ENCODE measurements around the gene PYGO1.

Gene PYGO1

DNA sequence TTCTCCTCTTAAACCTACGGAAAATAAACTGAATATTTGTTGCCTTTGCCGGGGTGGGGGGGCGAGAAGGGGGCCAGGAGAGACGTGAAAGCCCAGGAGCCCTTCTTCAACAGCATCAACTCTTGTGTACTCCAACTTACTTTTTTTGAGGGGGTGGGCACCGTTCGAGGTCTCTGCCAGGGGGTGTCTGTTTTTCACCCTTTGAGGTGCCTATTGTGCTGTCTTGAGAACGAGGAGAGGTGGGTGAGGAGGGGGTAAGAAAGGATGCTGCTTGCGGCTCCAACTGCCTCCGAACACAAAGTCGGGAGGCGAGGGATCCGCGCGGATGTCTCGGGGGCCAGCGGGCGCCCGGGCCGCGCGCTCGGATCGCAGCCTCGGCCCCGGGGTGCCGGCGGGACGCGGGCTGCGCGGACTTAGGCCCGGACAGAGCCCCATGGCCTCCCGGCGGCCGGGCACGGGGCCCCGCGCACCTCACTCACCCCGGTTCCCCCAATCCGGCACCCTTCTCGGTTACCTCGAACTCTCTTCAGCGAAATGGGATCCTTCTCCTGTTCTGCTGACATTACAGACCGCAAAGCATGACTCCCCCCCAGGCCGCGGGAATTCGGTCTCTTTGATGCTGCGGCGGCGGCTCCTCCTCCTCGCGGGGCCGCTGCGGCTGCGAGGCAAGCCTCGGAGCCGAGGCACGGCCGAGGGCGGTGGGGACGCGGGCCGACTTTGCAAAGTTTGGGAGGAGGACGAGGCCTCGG lies 650 bp downstream of the PYGO1 start:
- H3K27me3 ChIP-seq (ENCODE audit: insufficient read depth, poor library complexity, severe bottlenecking): peaks cover 43% of the 10 kb centered on the region
- peak overlapping the region; percentile 31 for H3K4me3 ChIP-seq (replicated peaks; ENCODE audit: insufficient read depth, low read length)
- peak in 1 of 2 experiments; percentile 4 for DNase-seq (ENCODE audit: low read depth in 1 of 2, low spot score in 1 of 2)
- no peak overlapping the region for H3K27ac ChIP-seq (replicated peaks)
- TF ChIP-seq CTCF (IDR thresholded peaks at IDR 0.05; ENCODE audit: insufficient read depth, low read length): no peak
- TF ChIP-seq POLR2AphosphoS5 (IDR thresholded peaks at IDR 0.05; ENCODE audit: low read depth): no peak
- no peak for TF ChIP-seq SPI1 (IDR thresholded peaks at IDR 0.05; ENCODE audit: borderline replicate concordance, low read depth)
- no peak for TF ChIP-seq REST (IDR thresholded peaks at IDR 0.05; ENCODE audit: insufficient replicate concordance, low read depth)
- TF ChIP-seq GABPA (IDR thresholded peaks at IDR 0.05; ENCODE audit: low read depth): no peak

DNA sequence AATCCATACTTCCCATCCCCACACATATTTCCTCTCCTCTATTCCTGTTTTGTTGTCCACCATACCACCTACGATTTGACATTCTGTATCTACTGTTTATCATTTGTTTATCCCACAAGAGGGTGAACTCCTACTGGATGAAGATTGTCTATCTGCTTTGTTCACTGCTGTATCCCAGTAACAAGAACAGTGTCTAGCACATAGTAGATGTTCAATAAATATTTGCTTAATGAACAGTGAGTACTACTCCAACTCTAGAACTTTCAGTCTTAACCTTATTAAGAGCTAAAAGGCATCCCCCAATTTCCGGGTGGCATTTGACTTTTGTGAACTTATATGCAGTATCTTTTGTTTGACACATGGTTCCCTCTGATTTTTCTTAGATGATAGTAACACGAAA lies 1.3 kb downstream of the PYGO1 start:
- TF ChIP-seq POLR2AphosphoS5 (IDR thresholded peaks at IDR 0.05; ENCODE audit: low read depth) (no peak), SPI1 (IDR thresholded peaks at IDR 0.05; ENCODE audit: borderline replicate concordance, low read depth) (no peak)
- peaks cover 43% of the 10 kb centered on the region for H3K27me3 ChIP-seq (ENCODE audit: insufficient read depth, poor library complexity, severe bottlenecking)
- no peak for DNase-seq (ENCODE audit: low read depth in 1 of 2, low spot score in 1 of 2)
- no peak overlapping the region for H3K4me3 ChIP-seq (replicated peaks; ENCODE audit: insufficient read depth, low read length)
- no peak overlapping the region for H3K27ac ChIP-seq (replicated peaks)

DNA sequence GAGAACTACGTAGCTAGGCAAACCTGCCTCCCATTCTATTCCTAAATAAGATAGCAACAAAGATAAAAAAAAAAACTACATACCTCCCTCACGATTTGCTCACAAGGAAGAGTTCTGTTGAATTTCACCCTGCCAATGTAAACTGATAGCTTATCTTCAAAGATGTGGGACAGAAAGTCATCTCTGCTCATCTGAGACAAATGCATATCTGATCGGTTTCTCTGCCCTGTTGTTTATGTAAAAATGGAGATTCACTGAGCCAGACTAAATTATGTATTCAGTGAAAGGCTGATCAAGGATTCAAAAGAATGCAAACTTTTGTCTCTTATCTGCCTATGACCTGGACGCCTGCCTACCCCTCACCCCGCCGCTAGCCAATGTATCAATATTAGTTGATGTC lies 11.2 kb downstream of the PYGO1 start:
- no peak overlapping the region for H3K4me3 ChIP-seq (replicated peaks; ENCODE audit: insufficient read depth, low read length)
- no peak for DNase-seq (ENCODE audit: low read depth in 1 of 2, low spot score in 1 of 2)
- TF ChIP-seq POLR2AphosphoS5 (IDR thresholded peaks at IDR 0.05; ENCODE audit: low read depth): no peak
- no peak for TF ChIP-seq REST (IDR thresholded peaks at IDR 0.05; ENCODE audit: insufficient replicate concordance, low read depth)
- no peak for TF ChIP-seq CTCF (IDR thresholded peaks at IDR 0.05; ENCODE audit: insufficient read depth, low read length)
- no peak for TF ChIP-seq SPI1 (IDR thresholded peaks at IDR 0.05; ENCODE audit: borderline replicate concordance, low read depth)
- no peak for TF ChIP-seq GABPA (IDR thresholded peaks at IDR 0.05; ENCODE audit: low read depth)
- peaks cover 5% of the 10 kb centered on the region for H3K27me3 ChIP-seq (ENCODE audit: insufficient read depth, poor library complexity, severe bottlenecking)
- no peak overlapping the region for H3K27ac ChIP-seq (replicated peaks)

GRCh38 chr15:55574096-55574495 lies 14.0 kb downstream of the PYGO1 start:
- Histone ChIP-seq H3K4me3 (replicated peaks; ENCODE audit: insufficient read depth, low read length) (no peak overlapping the region), H3K27ac (replicated peaks) (no peak overlapping the region), H3K27me3 (ENCODE audit: insufficient read depth, poor library complexity, severe bottlenecking) (peaks cover 2% of the 10 kb centered on the region)
- TF ChIP-seq GABPA (IDR thresholded peaks at IDR 0.05; ENCODE audit: low read depth): no peak
- no peak for TF ChIP-seq SPI1 (IDR thresholded peaks at IDR 0.05; ENCODE audit: borderline replicate concordance, low read depth)
- TF ChIP-seq CTCF (IDR thresholded peaks at IDR 0.05; ENCODE audit: insufficient read depth, low read length): no peak
- TF ChIP-seq REST (IDR thresholded peaks at IDR 0.05; ENCODE audit: insufficient replicate concordance, low read depth): no peak
- no peak for TF ChIP-seq POLR2AphosphoS5 (IDR thresholded peaks at IDR 0.05; ENCODE audit: low read depth)
- DNase-seq (ENCODE audit: low read depth in 1 of 2, low spot score in 1 of 2): no peak
